CD4-positive, alpha-beta T cell treated with Interleukin-17A for 1 hour (primary cell): Measurements from ENCODE around the gene GABRD.

Source experiments
- DNase-seq: peaks from one replicate; pipeline ENCODE4 v3.0.0-alpha.2; 2020

The GABRD gene

DNA sequence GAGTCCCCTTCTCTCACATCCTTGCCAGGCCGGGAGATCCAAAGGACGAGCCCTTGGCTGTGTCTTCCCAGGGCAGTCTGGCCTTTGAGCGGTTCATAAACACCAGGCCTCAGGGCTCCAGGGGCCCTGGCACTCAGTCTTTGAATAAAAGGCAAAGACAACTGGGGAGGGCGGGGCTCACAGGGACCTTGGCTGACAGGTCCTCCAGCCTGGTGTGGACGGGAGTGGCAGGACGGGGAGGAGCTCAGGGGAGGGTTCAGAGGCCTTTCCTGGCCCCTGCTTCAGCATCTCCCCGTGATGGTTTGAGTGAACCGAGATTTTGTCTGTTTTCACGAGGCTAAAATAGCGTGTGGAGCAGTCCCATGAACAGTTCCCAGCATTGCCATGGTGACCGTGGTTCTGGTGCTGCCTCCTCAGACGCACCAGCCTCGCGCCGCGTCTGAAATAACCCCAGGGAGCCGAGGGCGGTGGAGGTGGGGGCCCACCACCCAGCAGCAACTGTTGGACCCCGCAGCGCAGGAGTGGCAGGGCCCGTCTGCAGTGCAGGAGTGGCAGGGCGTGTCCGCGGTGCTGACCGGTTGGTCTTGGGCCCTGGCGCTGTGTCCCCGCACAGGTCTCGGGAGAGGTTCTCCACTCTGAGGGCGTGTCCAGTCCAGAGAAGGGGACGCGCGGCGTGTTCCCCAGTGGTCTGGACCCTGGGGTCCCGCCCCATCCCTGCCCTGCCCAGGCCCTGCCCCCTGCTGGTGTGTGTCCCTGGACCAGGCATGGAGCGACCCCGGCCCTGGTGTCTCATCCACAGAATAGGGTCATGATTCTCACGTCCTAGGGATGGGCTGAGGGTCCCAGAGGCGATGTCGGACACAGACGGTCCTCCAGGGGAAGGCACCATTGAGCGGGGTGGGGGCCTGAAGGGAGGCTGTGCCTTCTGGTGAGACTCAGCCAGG lies 24.0 kb downstream of the GABRD start:
- no peak for DNase-seq

DNA sequence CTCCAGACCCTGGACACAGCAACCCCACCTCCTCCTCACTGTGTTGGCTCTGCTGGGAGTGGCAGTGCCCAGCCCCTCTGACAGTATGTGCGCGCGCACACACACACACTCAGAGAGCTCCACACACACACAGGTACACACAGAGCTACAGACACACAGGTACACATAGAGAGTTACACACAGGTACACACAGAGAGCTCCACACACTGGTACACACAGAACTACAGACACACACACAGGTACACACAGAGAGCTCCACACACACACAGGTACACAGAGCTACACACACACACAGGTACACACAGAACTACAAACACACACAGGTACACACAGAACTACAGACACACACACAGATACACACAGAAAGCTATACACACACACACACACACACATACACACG lies 24.7 kb downstream of the GABRD start:
- no peak for DNase-seq

DNA sequence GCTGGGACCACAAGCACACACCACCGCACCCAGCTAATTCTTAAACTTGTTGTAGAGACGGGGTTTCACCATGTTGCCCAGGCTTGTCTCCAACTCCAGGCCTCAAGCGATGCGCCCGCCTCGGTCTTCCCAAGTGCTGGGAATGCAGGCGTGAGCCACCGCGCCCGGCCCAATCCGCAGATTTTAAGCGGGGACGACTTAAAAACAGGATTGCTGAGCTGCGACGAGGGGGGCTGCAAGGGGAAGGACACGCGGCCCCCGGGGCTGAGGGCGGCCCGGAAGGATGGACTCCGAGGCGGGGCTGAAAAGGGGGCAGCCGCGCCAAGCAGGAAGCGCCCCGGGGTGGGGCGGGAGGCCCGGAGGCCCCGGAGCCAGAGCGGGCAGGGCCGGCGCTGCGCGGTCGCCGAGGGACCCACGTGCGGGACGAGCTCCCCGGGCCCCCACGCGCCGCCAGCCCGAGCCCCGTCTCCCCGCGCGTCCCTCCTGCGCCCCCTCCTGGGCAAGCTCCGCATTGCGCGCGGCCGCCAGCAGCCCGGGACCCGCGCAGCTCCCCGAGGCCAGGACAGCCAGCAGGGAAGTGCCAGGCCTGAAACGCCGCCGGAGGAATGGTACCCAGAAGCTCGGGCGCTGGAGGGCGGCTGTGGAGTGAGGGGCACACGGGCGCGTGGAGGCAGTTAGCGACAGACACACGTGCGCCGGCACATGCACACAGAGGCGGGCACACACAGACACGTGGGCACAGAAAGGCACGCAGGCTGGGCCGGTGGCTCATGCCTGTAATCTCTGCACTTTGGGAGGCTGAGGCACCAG lies 25.6 kb downstream of the GABRD start:
- DNase-seq, result peak; percentile 82

DNA sequence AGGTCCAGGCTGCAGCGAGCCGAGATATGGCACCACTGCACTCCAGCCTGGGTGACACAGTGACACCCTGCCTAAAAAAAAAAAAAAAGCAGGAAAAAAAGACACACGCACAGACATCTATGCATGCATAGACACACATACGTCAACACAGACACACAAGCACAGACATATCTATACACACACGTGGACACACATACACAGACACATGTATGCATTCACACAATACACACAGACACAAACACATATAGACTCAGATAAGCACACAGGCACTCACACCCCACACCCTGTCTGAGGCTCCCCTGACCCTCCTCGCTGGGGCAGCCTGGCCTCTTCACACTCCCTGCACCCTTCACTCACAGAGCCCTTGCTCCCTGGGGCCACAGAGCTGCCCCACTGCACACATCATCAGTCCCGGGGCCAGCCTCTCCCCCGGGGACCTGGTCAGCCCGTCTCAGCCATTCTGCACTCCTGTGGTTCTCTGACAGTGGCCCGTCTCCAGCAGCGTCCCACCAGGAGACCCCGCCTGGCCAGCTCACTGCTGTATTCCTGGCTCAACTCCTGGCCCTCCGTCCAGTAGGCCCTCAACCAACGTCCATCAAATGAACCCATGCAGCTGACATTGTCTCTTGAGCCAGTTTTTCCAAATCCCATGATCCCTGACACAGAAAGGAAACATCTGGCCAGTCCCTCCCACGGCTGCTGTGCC lies 26.5 kb downstream of the GABRD start:
- DNase-seq, result no peak

DNA sequence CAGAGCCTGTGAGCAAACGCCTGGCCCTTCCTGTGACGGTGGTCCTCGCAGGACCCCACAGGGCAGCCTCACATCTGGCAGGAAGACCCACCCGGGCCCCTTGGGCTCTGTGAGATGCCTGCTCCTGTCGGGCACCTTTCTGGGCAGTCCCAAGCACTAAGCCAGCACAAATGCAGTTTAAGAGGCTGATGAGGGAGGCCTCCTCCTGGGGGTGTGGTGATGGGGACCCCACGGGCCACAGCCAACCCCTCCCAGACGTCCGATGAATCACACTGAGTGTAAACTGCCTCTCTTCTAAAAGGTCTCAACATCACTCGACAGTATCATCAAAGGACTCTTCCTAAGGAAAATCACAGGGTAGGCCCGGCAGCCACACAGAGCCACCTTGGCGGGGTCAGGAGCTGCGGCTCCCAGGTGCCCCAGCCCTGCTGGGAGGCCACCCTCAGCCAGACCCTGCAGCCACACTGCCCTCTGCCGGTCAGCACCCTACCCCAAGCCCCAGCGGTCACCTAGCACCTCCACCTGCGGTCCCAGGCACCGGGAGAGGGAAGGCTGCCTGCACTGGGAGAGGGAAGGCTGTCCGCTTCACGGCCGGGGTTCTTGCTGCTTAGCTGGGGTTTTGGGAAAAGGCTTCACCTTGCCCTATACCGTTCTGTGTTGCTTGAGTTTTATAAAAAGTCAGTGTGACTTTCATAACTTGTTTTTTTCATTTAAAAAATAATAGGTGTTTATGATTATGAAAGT lies 27.2 kb downstream of the GABRD start:
- peak; percentile 40 for DNase-seq

DNA sequence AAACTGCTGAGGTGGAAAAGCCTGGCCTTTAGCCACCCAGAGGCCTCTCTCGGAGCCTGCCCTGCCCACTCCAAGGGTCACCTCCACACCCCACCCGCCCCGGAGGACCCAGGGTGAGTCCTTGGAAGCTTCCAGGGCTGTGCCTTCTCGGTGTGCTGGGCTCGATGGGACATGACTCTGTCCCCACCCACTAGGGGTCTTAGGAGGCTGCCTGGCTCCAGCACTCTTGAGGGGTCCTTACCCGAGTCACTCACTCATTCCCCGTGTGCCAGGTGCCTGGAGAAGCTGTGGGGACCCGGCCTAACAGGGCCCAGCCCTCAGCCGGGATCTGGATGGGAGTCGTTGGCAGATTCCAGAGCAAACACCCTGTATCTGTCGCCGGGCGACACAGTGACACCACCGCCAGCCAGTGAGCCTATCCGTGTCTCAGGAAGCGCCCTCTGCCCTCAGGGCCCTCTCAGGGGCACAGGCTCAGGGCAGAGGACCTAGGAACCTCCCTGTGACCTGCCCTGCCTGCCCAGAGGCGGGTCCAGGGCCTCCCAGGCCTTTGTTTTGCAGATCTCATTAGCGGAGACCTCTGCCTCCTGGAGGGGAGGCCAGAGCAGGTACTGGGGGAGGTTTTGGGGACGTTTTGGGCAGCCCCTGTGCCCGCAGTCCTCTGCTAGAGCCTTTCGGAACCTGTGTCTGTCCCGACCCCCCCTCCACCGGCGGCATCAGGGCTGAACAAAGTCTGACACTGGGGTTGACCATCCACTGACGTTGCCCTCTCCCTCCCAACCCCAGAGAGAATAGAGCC lies 28.0 kb downstream of the GABRD start:
- no peak for DNase-seq

DNA sequence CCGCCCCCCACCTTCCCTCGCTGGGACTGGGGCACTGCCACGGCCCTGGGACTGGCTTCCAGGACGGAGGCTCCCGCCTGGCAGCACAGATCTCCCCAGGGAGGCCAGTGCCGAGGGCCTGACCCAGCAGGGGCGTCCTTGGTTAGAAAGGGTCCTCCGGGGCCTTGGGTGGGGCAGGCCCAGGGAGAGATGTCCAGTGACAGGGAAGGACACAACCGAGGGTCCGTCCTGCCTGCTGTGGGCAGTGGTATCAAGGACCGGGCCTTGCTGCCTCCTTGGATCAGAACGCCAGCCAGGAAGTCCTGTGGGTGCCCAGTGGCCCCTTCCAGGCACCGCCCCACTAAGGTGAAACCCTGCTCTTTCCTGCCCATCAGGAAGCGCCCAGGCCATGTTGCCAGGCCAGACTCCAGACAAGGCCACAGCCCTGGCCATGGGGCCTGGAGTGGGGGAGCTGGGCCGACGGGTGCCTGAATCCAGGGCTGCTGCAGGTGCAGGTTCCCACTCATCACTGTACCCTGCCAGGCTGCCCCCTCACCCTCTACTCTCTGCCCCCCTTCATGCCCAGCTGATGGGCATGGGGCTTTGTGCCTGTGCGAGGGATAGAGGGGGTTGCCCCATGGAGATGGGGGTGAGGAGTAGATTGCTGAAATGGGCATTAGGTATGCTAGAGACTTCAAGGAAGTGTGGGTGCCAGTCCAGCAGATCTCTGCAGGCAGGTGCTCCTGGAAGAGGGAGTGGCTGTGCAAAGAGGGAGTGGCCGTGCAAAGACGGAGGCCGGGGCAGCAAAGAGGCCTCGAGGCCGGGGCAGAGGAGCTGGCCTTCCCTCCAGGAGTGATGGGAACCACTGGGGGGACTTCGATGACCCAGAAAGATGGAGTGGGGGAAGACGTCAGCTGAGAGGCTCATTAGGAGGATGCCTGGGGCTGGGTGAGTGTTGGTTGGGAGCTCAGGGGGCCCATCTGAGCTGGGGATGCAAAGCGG lies 28.9 kb downstream of the GABRD start:
- DNase-seq, result no peak

DNA sequence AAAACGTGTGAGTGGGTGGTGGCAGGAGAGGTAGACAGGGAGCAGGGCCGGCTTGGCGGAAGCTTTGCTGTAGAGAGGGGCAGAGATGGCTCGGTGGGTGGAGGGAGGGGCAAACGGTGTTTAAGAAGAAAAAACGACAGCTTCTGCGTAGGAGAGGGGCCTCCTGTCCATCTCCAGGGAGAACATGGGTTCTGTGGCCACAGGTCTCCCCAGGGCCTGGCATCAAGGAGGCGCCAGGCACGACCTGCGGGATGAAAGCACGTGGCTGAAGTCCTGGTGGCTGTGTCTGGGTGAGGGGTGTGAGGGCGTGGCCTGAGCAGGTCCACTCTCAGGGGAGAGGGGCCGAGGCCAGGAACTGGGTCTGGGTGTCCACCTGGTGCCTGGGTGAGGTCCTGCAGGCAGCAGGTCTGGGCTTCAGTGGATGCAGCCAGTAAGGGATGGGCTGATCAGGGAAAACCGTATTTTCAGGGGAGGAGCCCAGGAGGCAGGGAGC lies 30.1 kb downstream of the GABRD start:
- DNase-seq, result peak; percentile 16

DNA sequence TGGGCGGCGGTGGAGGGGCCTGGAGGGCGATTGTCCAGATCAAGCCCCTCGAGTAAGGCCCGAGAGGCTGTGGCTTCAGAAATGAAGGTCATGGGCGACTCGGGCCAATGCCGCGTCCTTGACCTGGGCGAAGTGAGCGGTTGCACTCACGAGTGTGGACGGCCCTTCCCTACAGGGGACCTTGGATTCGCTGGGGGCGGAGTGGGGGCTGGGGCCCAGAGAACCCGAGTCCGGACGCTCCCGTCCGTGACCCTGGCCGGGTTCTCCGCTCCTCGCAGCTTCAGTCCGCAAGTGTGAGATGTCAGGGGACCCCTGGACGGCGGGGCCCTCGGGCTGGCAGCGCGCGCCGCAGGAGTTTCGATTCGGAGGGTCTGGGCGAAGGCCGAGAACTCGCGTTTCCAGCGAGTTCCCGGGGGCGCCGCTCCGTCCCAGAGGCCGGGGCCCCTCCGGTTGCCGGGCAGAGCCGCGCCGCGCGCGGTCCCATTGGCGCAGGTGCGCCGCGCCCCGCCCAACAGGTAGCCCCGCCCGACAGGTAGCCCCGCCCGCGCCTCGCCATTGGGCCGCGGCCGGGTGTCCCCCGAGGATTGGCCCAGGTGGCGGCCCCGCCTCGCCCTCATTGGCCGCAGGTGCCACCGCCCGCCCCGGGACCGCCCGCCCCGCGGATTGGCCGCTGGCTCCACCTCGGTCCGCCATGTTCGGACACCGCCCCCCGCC lies 30.7 kb downstream of the GABRD start, which contains the start of gene PRKCZ:
PRKCZ (plus strand) TSS at position 694 of the 714 bp plus-strand sequence. CDS start 220 bp downstream, outside the sequence.
- peak; percentile 95 for DNase-seq

DNA sequence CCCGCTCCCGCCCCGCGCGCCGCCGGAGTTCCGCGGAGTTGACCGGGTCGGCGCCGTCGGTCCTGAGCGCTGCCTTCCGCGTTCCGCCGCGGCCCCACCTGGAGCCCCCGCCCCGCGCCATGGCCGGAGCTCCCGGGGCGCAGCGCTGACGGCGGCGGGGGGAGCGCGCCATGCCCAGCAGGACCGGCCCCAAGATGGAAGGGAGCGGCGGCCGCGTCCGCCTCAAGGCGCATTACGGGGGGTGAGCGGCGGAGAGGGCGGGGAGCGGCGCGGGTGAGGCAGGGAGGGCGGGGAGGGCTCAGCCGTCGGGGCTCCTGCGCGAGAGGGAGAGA lies 31.3 kb downstream of the GABRD start:
- DNase-seq, result no peak

DNA sequence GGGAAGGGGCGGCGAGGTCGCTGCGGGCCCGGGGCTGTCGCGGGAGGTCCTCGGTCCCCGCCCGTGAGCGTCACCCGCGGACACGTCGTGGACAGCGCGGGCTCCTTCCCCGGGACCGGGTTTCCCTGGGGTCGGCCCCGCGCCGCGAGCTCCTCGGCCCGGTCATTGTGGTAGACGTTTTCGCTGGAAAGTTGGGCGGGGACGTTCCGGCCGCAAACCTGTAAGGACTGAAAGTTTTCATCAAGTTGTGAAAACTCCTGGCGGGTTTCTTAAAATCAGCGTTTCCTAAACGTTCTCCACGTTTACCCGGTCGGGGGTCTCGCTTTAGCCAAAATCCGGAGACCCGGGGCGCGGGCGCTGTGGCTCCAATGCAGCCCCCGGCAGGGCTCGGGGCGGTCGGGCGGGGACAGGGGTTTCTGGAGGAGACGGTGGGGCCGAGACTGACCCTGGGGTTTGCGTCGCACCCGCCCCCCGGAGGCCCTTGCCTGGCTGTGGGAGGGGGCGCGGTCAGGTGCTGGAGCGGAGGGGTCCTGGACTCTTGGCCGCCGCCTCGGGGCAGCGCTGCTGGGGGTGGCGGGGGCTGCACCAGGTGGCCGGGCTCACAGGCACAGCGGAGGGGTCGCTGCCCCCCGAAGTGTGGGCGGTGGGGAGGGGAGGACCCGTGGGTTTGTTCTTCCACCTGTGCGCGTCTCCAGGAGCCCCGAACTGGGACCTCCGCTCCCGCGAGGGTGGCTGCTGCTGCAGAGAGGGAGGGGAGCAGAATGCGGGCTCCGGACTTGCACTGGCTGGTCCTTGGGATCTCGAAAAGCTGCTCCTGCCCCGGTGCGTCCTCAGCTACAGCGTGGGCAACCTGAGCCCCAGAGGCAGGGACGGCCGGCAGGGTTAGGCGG lies 31.9 kb downstream of the GABRD start:
- DNase-seq, result no peak

DNA sequence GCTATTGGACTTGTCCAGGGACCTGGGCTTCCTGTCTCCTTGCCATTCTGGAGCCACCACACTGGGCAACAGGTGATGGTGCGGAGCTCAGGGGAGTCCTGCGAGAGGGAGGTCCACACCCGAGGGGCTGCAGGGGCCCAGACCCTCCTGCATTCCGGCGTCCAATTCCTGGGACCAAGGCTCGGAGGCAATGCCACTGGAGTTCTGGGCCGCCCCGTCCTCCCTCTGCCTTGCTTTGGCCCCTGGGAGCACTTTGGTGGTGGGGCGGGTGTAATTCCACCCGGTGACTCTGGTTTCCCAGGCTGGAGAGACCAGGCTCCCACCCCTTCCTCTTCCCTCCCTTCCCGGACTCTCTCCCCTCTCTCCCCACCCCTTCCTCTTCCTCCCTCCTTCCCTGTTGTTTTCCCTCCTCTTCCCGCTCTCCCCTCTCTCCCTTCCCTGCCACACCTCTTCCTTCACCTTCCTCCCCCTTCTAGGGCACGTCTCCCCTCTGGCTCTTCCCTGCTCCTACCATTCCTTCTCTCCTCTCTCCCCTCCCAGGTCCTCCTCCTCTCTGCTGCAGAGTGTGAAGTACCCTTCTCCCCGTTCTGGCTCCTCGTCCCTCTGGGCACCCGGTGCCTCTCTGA lies 33.0 kb downstream of the GABRD start:
- DNase-seq, result no peak

DNA sequence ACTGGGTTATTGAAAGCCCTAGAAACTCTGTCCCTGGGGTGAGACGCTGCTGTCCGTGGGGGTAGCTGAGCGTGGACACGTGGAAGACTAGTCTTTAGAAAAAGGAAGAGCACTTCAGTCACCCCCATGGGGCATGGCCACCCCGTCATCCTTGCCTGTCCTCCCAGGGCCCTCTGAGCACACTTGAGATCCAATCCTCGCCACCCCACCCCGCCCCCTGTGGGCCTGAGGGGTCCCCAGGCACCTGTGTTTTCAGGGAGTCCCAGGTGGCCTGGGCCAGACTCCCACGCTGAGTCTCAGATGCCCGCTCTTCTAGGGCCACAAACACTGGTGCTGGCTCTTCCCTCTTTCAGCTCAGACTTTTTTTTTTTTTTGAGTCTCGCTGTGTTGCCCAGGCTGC lies 33.6 kb downstream of the GABRD start:
- DNase-seq, result no peak

DNA sequence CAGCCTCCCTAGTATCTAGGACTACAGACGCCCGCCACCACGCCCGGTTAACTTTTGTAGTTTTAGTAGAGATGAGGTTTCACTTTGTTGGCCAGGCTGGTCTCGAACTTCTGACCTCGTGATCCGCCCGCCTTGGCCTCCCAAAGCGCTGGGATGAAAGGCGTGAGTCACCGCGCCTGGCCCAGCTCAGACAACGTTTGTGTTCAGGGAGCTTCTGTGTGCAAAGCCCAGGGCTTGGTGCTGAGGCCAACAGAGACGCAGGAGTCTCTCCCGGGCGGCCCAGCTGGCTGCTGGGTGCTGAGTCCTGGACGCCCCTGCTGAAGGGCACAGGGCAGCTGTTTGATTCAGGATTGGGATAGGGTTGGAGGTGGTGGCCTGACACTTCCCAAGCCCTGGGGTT lies 34.1 kb downstream of the GABRD start:
- DNase-seq, result no peak

DNA sequence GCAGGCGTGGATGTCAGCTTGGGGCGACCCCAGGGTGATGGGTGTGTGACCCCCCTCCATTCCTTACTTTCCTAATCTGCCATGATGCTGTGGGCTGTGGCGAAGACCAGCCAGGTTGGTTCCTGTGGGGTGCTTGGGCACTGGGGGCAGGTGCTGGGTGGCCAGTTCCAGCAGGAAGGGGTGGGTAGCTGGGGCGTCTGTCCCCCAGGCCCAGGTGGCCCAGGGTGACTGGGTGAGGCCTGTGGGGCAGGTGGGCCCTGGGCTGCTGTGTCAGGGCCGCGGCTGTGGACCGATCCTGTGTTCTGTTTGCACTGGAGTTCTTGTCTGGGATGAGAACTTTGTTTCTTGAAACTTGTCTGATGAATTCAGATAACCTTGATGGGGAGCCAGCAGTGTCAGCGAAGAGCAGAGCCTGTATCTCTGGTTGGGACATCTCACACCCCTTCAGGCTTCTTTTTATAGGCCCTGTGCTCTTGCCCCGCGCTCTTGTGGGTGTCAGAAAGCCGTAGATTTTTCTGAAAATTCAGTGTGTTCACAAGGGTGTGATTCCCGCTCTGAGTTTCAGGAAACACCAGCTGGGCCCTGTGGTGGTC lies 34.7 kb downstream of the GABRD start:
- no peak for DNase-seq

DNA sequence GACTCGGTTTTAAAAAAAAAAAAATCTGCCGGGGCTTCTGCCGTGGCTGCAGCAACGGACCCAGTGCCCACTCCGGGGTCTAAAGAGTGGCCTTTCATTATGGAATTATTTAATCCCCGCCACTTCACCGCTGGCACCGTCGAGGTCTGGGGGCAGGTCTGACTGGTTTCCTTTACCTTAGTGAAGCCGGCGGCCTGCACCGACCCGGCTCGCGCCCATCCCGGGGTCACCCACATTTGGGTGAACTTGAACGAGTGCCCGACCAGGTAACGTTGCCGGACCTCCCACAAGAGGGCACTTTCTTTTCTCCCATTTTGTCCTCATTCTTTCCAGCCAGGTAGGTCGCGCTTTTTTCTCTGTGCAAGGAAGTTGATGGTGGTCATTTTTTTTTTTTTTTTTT lies 35.4 kb downstream of the GABRD start:
- no peak for DNase-seq

DNA sequence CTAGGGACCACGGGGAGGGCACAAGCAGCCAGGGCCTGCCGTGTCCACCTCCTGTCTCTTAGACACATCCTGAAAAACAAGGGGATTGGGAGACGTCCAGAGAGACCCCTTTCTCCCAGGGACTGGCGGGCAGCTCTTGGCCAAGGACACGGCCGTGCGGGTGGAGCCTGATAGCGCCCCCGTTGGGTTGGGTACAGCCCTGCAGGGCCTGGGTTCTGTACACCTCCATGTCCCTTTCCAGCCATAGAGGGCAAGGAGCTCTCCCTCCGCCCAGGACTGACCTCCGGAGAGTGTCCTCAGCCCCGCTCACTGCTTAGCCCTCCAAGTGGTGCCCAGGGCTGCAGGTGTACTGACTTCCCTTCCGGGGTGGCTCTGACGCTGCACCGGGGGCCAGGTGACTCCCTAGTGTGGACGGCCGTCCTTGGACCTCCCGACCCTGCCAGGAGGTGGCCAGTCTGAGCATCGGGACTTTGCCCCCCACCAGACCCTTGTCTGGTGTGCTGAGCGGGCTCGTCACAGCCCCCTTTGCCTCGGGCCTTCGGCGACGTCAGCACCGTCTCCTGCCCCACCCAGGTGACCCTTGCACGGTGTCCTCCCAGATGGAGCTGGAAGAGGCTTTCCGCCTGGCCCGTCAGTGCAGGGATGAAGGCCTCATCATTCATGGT lies 36.9 kb downstream of the GABRD start:
- no peak for DNase-seq
